Middle frontal gyrus (tissue), 1 donor: Measurements from ENCODE around the gene FMNL3.
"Not testable (repeated sequence)": the region's sequence is repeated elsewhere in the genome, so short reads cannot be mapped to it uniquely, and the experiment has no call there.

ENCODE experiments used
- DNase-seq: peaks from one replicate; pipeline ENCODE4 v3.0.0-alpha.2; 2015; ENCODE audit warnings: low spot score; ENCODE audit errors: extremely low spot score

FMNL3 gene

GRCh38 chr12:49635036-49635435 lies 72.2 kb downstream of the FMNL3 start:
- DNase-seq: no peak

- DNase-seq: no peak
These were observed 73.4 kb downstream of the FMNL3 start for GRCh38 chr12:49633703-49634345.

DNA sequence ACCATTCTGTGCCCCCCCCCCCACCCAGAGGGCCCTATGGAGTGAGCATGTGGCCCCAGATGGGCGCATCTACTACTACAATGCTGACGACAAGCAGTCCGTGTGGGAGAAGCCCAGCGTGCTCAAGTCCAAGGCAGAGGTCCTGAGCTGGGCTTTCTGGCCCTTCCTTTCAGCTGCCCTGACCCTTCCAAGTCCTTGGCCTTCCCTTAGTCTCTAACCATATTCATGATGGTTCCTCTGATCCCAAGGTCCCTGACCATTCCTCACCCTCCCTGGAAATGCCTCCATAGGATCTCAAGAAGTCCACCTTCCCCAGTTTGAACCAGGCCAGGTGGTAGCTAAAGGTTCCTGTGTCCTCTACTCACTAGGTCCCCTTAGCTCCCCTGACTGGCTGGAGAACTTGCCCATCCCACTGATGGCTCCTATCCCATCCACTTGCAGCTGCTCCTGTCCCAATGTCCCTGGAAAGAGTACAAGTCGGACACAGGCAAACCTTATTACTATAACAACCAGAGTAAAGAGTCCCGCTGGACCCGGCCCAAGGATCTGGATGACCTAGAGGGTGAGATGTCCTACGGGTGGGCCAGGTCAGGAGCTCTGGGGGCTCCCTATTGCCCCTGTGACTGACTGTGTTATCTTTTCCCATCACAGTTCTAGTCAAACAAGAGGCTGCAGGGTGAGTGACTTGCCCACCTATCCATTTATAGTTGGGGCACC lies 74.1 kb downstream of the FMNL3 start:
- no peak for DNase-seq

GRCh38 chr12:49632401-49632800 lies 74.8 kb downstream of the FMNL3 start:
- DNase-seq: no peak

DNA sequence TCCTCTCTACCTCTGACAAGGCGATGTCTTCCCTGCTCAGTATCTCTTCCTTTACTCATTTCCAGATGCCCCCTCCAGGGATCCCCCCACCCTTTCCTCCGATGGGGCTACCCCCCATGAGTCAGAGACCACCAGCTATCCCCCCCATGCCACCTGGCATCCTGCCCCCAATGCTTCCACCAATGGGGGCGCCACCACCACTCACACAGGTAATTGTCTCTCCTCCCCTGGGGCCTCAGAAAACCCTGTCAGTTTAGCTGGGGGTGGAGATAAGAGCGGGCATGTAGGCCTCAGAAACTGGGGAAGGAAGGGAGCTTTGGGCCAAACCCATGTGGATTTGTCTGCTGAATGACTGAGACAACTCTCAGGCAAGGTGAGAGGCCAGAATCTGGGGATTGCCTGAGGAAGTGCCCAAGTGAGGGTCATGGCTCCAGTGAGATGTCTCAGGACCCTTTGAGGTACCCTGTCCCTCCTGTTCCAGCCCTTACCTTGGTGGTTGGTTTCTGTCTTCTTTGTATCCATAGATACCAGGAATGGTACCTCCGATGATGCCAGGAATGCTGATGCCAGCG lies 75.8 kb downstream of the FMNL3 start:
- no peak for DNase-seq

- DNase-seq: no peak
These were observed 79.3 kb downstream of the FMNL3 start for GRCh38 chr12:49627752-49628360.

GRCh38 chr12:49626836-49627235 lies 80.4 kb downstream of the FMNL3 start:
- no peak for DNase-seq

DNA sequence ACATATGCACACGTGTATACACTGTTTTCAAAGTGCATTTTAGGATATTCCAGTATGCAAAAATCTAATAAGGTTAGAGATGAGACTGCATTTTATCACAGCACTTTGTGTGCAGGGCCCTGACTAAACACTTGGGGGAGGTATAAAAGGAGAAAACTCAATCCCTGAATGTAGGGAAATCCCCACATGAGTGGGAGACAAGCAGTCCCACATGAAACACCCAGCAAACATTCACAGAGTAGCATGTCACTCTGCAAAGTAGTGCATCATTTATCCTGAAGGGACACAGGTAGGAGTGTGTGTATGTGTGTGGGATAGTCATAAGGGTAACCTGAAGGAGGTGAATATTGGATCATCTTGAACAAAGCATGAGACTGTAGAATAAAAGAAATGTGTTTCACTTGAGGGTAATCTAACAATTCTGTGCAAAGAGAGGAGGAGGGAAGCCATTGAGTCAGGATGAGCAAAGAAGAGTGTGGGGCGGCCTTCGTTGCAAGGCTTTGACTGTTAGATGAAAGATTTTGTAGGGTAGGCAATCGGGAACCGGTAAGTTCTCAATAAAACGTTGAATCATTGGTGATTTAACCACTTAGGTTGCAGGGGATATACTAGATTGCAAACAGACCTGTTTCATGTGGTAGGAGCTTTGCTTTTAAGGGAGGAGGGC lies 80.9 kb downstream of the FMNL3 start:
- no peak for DNase-seq

DNA sequence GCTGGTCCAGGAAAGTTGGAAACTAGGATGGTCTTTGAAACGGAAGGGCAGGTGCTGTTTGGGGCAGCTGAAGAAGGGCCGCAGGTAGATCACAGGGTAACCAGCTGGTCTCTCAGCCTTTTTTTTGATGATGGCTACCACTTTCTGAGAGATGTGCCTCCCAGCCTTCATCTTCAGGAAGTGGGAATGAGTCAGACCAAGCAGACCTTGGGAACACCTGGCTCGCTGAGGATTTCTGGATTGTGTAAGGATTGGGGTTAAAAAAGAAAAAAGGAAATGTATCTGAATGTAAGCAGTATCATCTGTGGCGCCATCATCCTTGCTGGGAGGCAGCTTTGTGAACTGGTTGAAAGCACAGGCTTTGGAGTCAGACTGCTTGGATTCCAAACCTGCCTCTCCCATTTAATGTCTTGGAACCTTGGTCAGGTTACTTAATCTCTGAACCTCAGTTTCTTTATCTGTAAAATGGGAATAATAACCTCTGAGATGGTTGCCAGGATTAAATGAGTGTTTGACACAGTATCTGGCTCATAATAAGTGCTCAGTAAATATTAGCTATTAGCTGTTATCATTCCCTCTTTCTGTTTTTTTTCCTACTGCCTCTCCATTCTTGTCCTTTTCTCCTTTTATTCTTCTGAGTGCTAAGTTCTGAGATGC lies 82.2 kb downstream of the FMNL3 start:
- DNase-seq: no peak

GRCh38 chr12:49623142-49623904 lies 83.9 kb downstream of the FMNL3 start, which contains the start of gene PRPF40B:
PRPF40B (plus strand) TSS chr12:49623561; CDS start chr12:49623591, 30 bp downstream.
- DNase-seq: peak; percentile 73

- no peak for DNase-seq
These were observed 84.6 kb downstream of the FMNL3 start for GRCh38 chr12:49622501-49623141.

DNA sequence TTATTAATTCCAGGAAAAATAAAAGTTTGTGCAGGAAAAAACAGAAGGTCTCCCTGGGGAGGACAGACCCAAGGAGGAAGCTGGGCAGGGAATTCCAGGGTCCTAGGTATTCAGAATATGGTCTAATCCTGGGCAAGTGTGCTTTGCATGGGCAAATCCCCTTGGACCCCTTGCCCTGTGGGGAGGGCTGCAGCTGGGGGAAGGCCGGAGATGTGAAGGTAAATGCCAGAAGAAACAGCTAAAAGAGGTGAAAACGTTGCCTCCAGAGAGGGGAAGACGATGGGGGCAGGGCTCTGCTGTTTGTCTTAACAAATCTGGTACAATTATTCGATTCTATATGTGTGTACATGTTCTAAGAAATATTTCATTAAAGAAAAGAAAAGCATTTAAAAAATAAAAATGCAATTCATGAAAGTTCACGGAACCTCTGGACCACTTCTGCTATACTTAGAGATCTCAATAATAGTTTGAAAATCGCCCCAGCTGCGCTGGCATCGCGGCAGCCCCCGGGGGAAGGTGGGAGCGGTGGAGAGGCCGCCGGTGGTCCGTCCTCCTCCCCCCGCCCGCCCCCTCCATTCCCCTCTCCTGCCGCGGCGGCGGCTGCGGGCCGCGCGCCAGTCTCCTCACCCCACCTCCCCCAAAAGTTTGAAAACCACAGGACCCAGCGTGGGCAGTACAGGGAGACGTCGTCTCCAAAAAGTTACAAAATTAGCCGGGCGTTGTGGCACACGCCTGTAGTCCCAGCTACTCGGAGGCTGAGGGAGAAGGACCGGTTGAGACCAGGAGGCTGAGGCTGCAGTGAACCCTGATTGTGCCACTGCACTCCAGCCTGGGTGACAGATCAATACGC lies 85.3 kb downstream of the FMNL3 start:
- DNase-seq: no peak

DNA sequence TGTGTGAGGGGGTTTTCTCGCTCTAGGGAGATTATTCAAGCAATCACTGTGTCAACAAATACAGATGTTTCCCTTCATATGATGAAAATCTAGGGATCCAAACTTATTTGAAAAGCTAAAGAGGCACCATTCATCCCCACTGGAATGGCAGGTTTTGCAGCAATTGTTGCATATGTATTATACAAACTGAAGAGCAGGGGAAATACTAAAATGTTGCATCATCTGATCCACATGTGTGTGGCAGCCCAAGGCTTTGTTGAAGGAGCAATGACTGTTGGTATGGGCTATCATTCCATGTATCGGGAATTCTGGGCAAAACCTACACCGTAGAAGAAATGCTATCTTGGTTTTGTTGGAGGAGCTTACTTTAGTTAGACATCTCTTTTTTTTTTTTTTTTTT lies 87.9 kb downstream of the FMNL3 start:
- no peak for DNase-seq

- DNase-seq: no peak
These were observed 88.6 kb downstream of the FMNL3 start for GRCh38 chr12:49618576-49618975.

DNA sequence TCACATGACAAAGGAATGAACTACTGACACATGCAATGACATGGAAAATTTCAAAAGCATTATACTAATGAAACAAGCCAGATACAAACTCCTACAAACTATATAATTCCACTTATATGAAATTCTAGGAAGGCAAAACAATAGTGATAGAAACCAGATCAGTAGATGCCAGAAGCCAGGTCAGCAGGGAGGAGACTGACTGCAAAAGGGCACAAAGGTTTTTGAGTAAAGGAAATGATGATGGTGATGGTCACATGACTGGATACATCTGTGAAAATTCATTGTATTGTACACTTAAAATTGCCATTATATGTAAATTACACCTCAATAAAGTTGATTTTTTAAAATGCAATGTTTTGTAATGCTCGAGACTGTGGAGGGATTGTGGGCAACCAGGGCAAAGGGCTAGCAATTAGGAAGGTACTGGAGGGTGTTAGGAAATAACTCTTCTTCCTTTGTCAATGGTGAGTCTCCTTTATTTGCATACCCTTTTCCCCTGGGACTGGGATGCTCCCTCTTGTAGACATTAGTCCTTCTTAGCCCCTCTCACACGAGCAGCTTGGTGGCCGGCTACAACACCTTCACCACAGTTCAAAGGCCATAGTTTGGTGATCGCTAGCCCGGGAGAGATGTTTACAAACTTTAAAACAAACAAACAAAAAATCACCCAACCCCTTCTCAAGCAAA lies 90.5 kb downstream of the FMNL3 start:
- DNase-seq: no peak

- no peak for DNase-seq
These were observed 91.5 kb downstream of the FMNL3 start for GRCh38 chr12:49615725-49616124.

GRCh38 chr12:49612210-49612609 lies 95.0 kb downstream of the FMNL3 start:
- DNase-seq: no peak

- not testable (repeated sequence) for DNase-seq
These were observed 96.4 kb downstream of the FMNL3 start for GRCh38 chr12:49610785-49611184.

GRCh38 chr12:49609875-49610154 lies 97.4 kb downstream of the FMNL3 start:
- DNase-seq: no peak
